GM18508 (cell line): ENCODE data around the gene C5.
"Not testable (repeated sequence)": the region's sequence is repeated elsewhere in the genome, so short reads cannot be mapped to it uniquely, and the experiment has no call there.

Experiments
- ATAC-seq: cut with Tn5 transposase; IDR thresholded peaks from one replicate; pipeline ENCODE4 v1.9.1; 2021; ENCODE audit warnings: moderate number of reproducible peaks; ENCODE audit not compliant: insufficient read depth, unreplicated experiment

The C5 gene

GRCh38 chr9:121050128-121050988 lies at the start of gene C5:
Gene C5, minus strand, starts transcription at chr9:121050275. Its CDS starts 29 bp downstream, at chr9:121050246.
- no peak for ATAC-seq

- no peak for ATAC-seq
These were observed 48.6 kb upstream of the C5 start for GRCh38 chr9:121098567-121099198.

GRCh38 chr9:121095057-121095456 lies 45.0 kb upstream of the C5 start:
- ATAC-seq: no peak

- ATAC-seq: not testable (repeated sequence)
These were observed 40.7 kb upstream of the C5 start for GRCh38 chr9:121090743-121091142.

- no peak for ATAC-seq
These were observed 38.5 kb upstream of the C5 start for GRCh38 chr9:121088576-121088975.

- ATAC-seq: no peak
These were observed 35.6 kb upstream of the C5 start for GRCh38 chr9:121085661-121086060.

GRCh38 chr9:121082075-121082474 lies 32.0 kb upstream of the C5 start:
- ATAC-seq: no peak

- no peak for ATAC-seq
These were observed 25.4 kb upstream of the C5 start for GRCh38 chr9:121075251-121076036.

- no peak for ATAC-seq
These were observed 24.5 kb upstream of the C5 start, which contains the start of gene CNTRL for GRCh38 chr9:121074370-121075250. Gene CNTRL, plus strand, starts transcription at chr9:121074955. Its CDS starts 13,372 bp downstream, at chr9:121088327.

GRCh38 chr9:121073038-121073437 lies 23.0 kb upstream of the C5 start:
- no peak for ATAC-seq

- no peak for ATAC-seq
These were observed 21.8 kb upstream of the C5 start for GRCh38 chr9:121071756-121072421.

- ATAC-seq: no peak
These were observed 21.3 kb upstream of the C5 start for GRCh38 chr9:121071370-121071755.

- no peak for ATAC-seq
These were observed 19.3 kb upstream of the C5 start for GRCh38 chr9:121069396-121069795.

- no peak for ATAC-seq
These were observed 17.6 kb upstream of the C5 start for GRCh38 chr9:121067640-121068039.

- no peak for ATAC-seq
These were observed 16.8 kb upstream of the C5 start for GRCh38 chr9:121066850-121067249.

- ATAC-seq: no peak
These were observed 10.0 kb upstream of the C5 start for GRCh38 chr9:121059998-121060636.

GRCh38 chr9:121059513-121059912 lies 9.4 kb upstream of the C5 start:
- no peak for ATAC-seq

- no peak for ATAC-seq
These were observed 7.7 kb upstream of the C5 start for GRCh38 chr9:121057821-121058220.

- ATAC-seq: no peak
These were observed 5.6 kb upstream of the C5 start for GRCh38 chr9:121055642-121056143.
